HEK293T (cell line): Measurements from ENCODE around the gene KIR3DL3.
"Not testable (repeated sequence)": the region's sequence is repeated elsewhere in the genome, so short reads cannot be mapped to it uniquely, and the experiment has no call there.

Source experiments
- CTCF ChIA-PET: fragments of 350-600 bp; formaldehyde crosslinking; extraction: SDS; loops from one replicate; lab custom pipeline; 2021; ENCODE audit warnings: antibody characterized with exemption, inconsistent platforms; lab: Yijun Ruan, JAX
- POLR2A ChIA-PET: fragments of 350-600 bp; formaldehyde crosslinking; extraction: SDS; loops from one replicate; lab custom pipeline; 2020; ENCODE audit warnings: antibody characterized with exemption, inconsistent platforms; lab: Yijun Ruan, JAX
- DNase-seq: peaks from one replicate; pipeline ENCODE4 v3.0.0; 2012; ENCODE audit warnings: mixed read lengths; ENCODE audit errors: extremely low spot score
- ARNT ChIP-seq: fragments of 450-650 bp; IDR thresholded peaks from 2 replicates; pipeline ENCODE4 v1.6.1; 2017; ENCODE audit warnings: mild to moderate bottlenecking
- BHLHE40 ChIP-seq: fragments of 450-650 bp; IDR thresholded peaks from 2 replicates; pipeline ENCODE4 v1.6.1; 2016; ENCODE audit warnings: mild to moderate bottlenecking, moderate library complexity, borderline replicate concordance
- CTBP1 ChIP-seq: fragments of 450-650 bp; IDR thresholded peaks from 2 replicates; pipeline ENCODE4 v1.6.1; 2016; ENCODE audit warnings: borderline replicate concordance
- ELF4 ChIP-seq: fragments of 450-650 bp; IDR thresholded peaks from 2 replicates; pipeline ENCODE4 v1.6.1; 2017; ENCODE audit warnings: antibody characterized with exemption
- FOXA1 ChIP-seq: fragments of 450-650 bp; IDR thresholded peaks from 2 replicates; pipeline ENCODE4 v1.6.1; 2016; ENCODE audit warnings: mild to moderate bottlenecking
- FOXK2 ChIP-seq: fragments of 450-650 bp; IDR thresholded peaks from 2 replicates; pipeline ENCODE4 v1.6.1; 2016; ENCODE audit warnings: mild to moderate bottlenecking
- FOXM1 ChIP-seq: fragments of 450-650 bp; IDR thresholded peaks from 2 replicates; pipeline ENCODE4 v1.6.1; 2017; ENCODE audit warnings: mild to moderate bottlenecking, borderline replicate concordance
- HDGF ChIP-seq: fragments of 450-650 bp; IDR thresholded peaks from 2 replicates; pipeline ENCODE4 v1.6.1; 2017; ENCODE audit warnings: antibody characterized with exemption, borderline replicate concordance
- L3MBTL2 ChIP-seq: fragments of 450-650 bp; conservative IDR thresholded peaks from 2 replicates; pipeline ENCODE4 v1.6.1; 2016; ENCODE audit warnings: mild to moderate bottlenecking
- LEF1 ChIP-seq: fragments of 450-650 bp; IDR thresholded peaks from 2 replicates; pipeline ENCODE4 v1.6.1; 2017; ENCODE audit warnings: mild to moderate bottlenecking, borderline replicate concordance
- NFRKB ChIP-seq: fragments of 450-650 bp; IDR thresholded peaks from 2 replicates; pipeline ENCODE4 v1.6.1; 2016; ENCODE audit warnings: mild to moderate bottlenecking, moderate library complexity
- PKNOX1 ChIP-seq: fragments of 450-650 bp; IDR thresholded peaks from 2 replicates; pipeline ENCODE4 v1.6.1; 2016
- SP1 ChIP-seq: fragments of 450-650 bp; IDR thresholded peaks from 2 replicates; pipeline ENCODE4 v1.6.1; 2017
- SUZ12 ChIP-seq: fragments of 450-650 bp; IDR thresholded peaks from 2 replicates; pipeline ENCODE4 v1.6.1; 2016; ENCODE audit warnings: mild to moderate bottlenecking
- TARDBP ChIP-seq: fragments of 450-650 bp; IDR thresholded peaks from 2 replicates; pipeline ENCODE4 v1.6.1; 2016
- ZNF384 ChIP-seq: fragments of 450-650 bp; IDR thresholded peaks from 2 replicates; pipeline ENCODE4 v1.6.1; 2016

KIR3DL3 gene

GRCh38 chr19:54708781-54709180, 15.5 kb upstream of the KIR3DL3 start:
- DNase-seq: no peak

GRCh38 chr19:54709212-54709948, 14.9 kb upstream of the KIR3DL3 start:
- DNase-seq: no peak
- ChIA-PET POLR2A (no interaction called here), CTCF (no interaction called here)
- TF ChIP-seq L3MBTL2: no peak

More at GRCh38 chr19:54708781-54709180, 15.5 kb upstream of the KIR3DL3 start:
- CTCF ChIA-PET: no interaction called here
- POLR2A ChIA-PET: no interaction called here
- no peak for TF ChIP-seq NFRKB
- TF ChIP-seq FOXM1: no peak
- TF ChIP-seq SP1: no peak
- TF ChIP-seq FOXK2: no peak
- no peak for TF ChIP-seq PKNOX1
- TF ChIP-seq ELF4: no peak
- TF ChIP-seq CTBP1: no peak
- no peak for TF ChIP-seq ZNF384
- no peak for TF ChIP-seq SUZ12
- TF ChIP-seq LEF1: no peak
- no peak for TF ChIP-seq FOXA1
- no peak for TF ChIP-seq TARDBP
- no peak for TF ChIP-seq ARNT

GRCh38 chr19:54709956-54710355, 14.3 kb upstream of the KIR3DL3 start:
- POLR2A ChIA-PET, CTCF ChIA-PET, DNase-seq: not testable (repeated sequence)

GRCh38 chr19:54724644-54725043, 402 bp downstream of the KIR3DL3 start:
- TF ChIP-seq ELF4 (no peak), NFRKB (no peak), ZNF384 (no peak), FOXK2 (no peak), TARDBP (no peak), CTBP1 (no peak), L3MBTL2 (no peak), FOXM1 (no peak), FOXA1 (no peak)
- POLR2A ChIA-PET: no interaction called here
- CTCF ChIA-PET: no interaction called here
- no peak for DNase-seq

- TF ChIP-seq TARDBP: no peak
- no peak for TF ChIP-seq NFRKB
- no peak for TF ChIP-seq ZNF384
- TF ChIP-seq SUZ12: no peak
- TF ChIP-seq FOXM1: no peak
- TF ChIP-seq HDGF: no peak
- no peak for TF ChIP-seq FOXK2
- TF ChIP-seq LEF1: no peak
- TF ChIP-seq CTBP1: no peak
- TF ChIP-seq FOXA1: no peak
- TF ChIP-seq L3MBTL2: no peak
- TF ChIP-seq ARNT: no peak
- TF ChIP-seq PKNOX1: no peak
- no peak for TF ChIP-seq SP1
- no peak for TF ChIP-seq ELF4
- no peak for TF ChIP-seq BHLHE40
- no peak for DNase-seq
- CTCF ChIA-PET: no interaction called here
- POLR2A ChIA-PET: no interaction called here
Measured at GRCh38 chr19:54725321-54725720, 1.1 kb downstream of the KIR3DL3 start.

- DNase-seq: no peak
- ChIA-PET POLR2A (no interaction called here), CTCF (no interaction called here)
- TF ChIP-seq LEF1 (no peak), HDGF (no peak), TARDBP (no peak), ARNT (no peak), FOXA1 (no peak), PKNOX1 (no peak), SP1 (no peak), BHLHE40 (no peak), L3MBTL2 (no peak), NFRKB (no peak), SUZ12 (no peak)
Measured at GRCh38 chr19:54727562-54727961, 3.3 kb downstream of the KIR3DL3 start.

GRCh38 chr19:54728167-54728566, 3.9 kb downstream of the KIR3DL3 start:
- TF ChIP-seq LEF1: no peak
- no peak for TF ChIP-seq ARNT
- TF ChIP-seq ELF4: no peak
- no peak for TF ChIP-seq FOXK2
- no peak for TF ChIP-seq BHLHE40
- TF ChIP-seq L3MBTL2: no peak
- no peak for TF ChIP-seq FOXA1
- TF ChIP-seq HDGF: no peak
- TF ChIP-seq PKNOX1: no peak
- no peak for TF ChIP-seq SP1
- no peak for TF ChIP-seq TARDBP
- TF ChIP-seq NFRKB: no peak
- TF ChIP-seq FOXM1: no peak
- no peak for TF ChIP-seq SUZ12
- no peak for TF ChIP-seq CTBP1
- TF ChIP-seq ZNF384: no peak
- DNase-seq: no peak
- POLR2A ChIA-PET: no interaction called here
- CTCF ChIA-PET: no interaction called here
